ENCODE results near the gene TTLL10.
"Not testable (repeated sequence)": the region's sequence is repeated elsewhere in the genome, so short reads cannot be mapped to it uniquely, and the experiment has no call there.

TTLL10 gene

GRCh38 chr1:1189111-1189510 is 15.4 kb downstream of the TTLL10 start:
- no peak for DNase-seq (ENCODE audit: low read depth in 2 of 2)

DNA sequence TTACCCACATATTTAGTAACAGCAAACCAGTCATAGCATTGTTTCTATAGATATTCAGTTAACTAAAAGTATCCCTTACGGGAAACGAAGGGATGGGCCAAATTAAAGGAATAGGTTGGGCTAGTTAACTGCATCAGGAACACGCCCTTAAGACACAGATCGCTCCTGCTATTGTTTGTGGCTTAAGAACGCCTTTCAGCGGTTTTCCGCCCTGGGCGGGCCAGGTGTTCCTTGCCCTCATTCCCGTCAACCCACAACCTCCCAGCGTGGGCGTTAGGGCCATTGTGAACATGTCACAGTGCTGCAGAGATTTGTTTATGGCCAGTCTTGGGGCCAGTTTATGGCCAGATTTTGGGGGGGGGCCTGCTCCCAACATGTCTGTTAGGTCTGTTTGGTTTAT is 18.1 kb downstream of the TTLL10 start:
- DNase-seq (ENCODE audit: low read depth in 2 of 2) = no peak

- no peak for DNase-seq (ENCODE audit: low read depth in 2 of 2)
Measured at GRCh38 chr1:1194723-1195122, 21.0 kb downstream of the TTLL10 start.

GRCh38 chr1:1195726-1196125 is 22.0 kb downstream of the TTLL10 start:
- not testable (repeated sequence) for DNase-seq (ENCODE audit: low read depth in 2 of 2)

GRCh38 chr1:1196431-1197187 is 22.9 kb downstream of the TTLL10 start:
- DNase-seq (ENCODE audit: low read depth in 2 of 2) = no peak

DNA sequence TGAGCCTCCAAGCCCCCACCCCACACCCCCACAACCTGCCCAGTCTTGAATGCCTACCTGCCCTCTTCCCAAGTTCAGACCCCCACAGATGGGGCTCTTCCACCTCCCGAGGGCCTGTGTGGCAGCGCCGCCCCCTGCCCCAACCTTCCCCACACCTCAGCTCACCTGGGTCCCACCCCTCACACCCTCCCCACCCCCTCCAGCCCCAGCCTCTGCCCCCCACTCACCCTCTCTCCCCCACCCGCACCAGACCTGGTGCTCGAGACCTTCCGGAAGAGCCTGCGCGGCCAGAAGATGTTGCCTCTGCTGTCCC is 23.5 kb downstream of the TTLL10 start:
- no peak for DNase-seq (ENCODE audit: low read depth in 2 of 2)

GRCh38 chr1:1197551-1198422 is 24.1 kb downstream of the TTLL10 start:
- no peak for DNase-seq (ENCODE audit: low read depth in 2 of 2)

DNA sequence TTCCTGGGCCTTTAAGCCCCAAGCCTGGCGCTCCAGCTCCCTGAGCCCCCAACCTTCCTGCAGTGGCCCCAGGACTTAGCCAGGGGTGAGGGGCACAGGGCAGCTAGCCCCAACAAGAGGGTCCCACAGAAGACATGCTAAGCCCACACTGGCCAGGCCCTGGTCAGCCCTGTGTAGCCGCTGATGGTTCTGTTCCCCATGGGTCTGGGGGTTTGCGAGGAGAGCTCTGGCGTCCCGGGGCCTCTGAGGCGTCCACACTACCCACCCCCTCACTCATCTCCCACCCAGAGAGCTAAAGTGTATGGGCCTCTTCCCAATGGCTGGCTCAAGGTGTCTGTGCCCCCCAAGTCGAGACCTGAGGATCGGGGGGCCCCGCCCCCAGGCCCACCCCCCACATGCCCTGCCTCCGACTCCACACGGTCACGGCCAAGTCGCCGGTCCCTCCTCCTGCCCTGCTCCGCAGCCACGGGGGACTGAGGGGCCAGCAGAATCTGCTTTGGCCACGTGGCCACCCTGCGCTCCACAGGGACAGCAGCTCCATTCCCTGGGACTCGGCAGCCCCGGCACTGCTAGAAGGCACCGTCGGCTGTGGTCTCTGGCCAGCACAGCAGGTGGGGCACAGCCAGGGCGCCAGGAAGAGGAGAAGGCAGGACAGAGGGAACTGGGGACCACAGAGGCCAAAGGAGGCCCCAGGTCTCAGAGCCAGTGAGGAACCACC is 24.9 kb downstream of the TTLL10 start:
- no peak for DNase-seq (ENCODE audit: low read depth in 2 of 2)

DNA sequence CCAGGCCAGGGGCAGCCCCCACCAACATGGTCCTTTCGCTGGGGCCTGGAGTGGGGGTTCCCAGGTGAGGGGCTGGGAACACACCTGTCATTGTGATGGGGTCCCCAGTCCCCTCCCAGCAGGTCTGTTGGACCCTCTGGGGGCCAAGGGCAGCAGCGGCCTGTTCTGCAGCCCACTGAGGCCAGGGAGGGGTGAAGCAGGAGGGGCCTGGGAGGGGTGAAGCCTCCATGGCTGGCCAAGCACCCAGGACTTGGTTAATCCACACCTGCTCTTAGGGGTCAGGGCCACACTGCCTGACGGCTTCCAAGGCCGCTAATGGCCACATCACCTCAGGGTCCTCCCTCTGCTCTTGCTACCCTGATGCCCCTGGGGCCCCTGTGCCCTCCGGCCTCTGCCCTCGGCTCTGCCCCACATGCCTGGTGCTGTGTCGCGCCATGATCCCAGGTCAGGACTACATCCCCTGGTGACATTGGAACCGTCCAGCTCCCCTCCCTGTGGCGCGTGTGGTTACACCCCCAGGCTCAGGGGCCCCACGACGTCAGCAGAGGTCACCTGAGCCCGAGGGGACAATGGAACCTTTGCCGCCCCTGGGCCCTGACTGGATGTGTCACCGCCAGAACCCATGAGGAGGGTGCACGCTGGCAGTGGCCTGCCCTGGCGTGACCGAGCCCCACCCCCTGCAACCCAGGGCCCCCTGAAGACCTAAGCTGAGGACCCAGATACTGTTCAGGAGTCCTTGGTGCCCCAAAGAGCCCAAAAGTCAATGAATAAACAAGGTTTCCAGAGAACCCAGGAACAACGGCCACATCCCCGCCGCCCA is 25.7 kb downstream of the TTLL10 start:
- DNase-seq (ENCODE audit: low read depth in 2 of 2) = no peak

DNA sequence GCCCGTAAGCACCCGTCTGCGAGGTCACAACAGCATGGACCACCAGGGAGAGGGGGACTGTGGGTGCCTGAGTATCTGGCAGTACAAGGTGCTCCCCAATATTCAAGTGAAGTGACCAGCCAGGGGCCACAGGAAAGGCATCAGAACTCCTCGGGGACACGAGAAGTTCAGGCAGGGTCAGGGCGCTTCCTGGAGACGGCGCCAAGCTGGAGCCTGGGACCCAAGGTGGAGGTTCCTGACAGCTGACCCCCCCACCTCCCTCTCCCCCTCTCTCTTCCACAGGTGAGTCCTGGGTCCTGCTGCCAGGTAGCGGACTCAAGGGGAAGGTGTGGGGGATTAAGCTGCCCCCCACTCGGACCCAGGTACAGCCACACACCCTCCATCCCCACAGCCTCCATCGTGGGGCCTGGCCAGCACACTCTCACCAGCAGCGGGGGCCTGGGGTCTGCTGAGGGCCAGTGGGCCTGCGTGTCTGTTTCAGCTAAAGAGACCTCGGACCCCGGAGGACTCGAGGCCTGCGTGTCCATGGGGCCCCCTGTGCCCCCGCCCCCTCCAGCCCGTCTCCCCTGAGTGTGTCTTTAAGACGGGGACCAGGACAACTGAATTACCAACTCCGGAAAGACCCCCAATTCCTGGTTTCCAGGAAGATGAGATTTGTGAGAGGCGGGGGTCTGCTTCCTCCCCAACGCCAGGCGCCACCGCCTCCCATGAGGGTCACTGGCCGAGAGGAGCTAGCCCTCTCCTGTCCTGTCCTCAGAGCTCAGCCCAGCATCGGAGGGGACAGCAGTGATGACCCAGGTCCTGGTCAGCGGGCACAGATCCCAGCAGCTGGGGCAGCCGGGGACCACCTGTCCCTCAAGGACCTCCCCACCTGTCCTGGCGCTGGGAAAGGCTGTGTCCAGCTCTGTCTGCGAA is 26.5 kb downstream of the TTLL10 start:
- DNase-seq (ENCODE audit: low read depth in 2 of 2) = no peak

GRCh38 chr1:1200876-1201810 is 27.5 kb downstream of the TTLL10 start:
- peak; percentile 70 to 75 for DNase-seq (ENCODE audit: low read depth in 2 of 2)

GRCh38 chr1:1202831-1203560 is 29.3 kb downstream of the TTLL10 start:
- DNase-seq (ENCODE audit: low read depth in 2 of 2) = no peak

DNA sequence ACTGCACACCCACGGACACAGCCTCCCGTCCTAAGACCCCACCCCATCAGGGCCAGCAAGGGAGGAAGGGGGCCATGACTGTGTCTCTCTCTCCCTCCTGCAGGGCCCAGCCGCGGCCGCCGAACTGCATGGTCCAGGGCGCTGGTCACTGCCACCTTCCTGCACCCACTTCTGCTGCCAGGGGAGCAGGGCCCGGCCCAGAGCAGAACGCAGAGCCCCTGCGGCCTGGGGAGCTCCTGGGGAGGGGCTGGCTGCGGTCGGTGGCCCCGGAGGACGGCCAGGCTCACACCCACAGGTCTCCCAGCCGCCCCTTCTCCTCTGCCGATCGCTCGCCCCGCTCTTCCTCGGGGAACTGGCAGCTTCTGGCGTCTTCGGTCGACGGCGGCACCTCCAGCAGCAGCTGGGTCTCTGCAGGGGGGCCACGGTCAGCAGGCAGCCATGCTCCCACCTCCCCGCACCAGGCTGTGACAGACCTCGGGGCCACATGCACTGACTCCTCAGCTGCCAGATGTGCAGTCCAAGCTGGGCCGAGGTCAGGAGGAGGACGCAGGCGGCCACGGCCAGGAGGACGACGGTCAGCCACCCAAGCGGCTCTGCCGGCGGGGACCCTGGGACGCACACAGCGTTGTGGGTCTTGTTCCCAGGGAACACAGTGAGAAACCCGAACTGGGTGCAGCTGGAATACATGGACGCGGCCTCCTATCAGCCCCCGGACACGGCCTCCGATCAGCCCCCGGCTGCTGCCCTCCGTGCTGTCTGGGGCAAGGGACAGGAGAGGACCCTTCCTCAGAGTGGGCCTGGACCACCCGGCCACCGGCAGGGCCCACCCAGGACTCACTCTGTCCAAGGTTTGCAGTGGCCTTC is 30.1 kb downstream of the TTLL10 start:
- DNase-seq (ENCODE audit: low read depth in 2 of 2) = no peak

GRCh38 chr1:1204425-1204920 is 30.8 kb downstream of the TTLL10 start:
- no peak for DNase-seq (ENCODE audit: low read depth in 2 of 2)

DNA sequence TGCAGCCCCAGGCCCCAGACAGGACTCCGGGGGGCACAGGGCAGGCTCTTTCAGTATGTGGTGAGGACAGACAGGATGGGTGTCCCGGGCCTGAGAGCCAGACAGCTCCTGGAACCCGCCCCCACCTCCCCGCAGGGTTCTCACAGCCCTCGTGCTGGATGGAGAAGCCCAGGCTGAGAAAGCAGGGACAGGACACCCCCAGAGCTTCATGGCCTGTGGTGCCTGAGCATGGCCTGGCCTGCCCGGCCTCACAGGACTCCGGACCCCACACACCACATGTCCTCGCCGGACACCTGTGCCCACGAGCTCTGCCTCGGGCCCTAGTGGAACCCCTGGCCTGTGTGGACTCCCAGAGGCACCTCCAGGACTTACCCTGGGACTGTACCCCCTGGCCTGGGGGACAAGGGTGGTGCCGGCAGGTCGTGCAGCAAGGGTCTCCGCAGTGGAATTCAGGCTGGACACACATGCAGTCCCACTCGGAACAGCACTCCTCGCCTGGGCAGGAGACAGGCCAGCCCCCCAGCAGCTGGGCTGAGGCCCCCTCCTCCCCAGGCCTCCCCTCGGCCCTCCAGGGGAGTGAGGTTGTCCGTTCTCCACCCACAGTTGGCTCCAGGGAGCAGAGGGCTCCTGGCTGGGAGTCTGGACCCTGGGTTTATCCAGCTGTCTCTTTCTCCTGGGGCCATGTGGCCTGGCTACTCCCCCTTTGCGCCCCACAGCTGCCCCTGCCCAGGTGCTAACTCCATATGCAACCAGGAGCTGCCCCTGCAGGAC is 31.5 kb downstream of the TTLL10 start:
- no peak for DNase-seq (ENCODE audit: low read depth in 2 of 2)

DNA sequence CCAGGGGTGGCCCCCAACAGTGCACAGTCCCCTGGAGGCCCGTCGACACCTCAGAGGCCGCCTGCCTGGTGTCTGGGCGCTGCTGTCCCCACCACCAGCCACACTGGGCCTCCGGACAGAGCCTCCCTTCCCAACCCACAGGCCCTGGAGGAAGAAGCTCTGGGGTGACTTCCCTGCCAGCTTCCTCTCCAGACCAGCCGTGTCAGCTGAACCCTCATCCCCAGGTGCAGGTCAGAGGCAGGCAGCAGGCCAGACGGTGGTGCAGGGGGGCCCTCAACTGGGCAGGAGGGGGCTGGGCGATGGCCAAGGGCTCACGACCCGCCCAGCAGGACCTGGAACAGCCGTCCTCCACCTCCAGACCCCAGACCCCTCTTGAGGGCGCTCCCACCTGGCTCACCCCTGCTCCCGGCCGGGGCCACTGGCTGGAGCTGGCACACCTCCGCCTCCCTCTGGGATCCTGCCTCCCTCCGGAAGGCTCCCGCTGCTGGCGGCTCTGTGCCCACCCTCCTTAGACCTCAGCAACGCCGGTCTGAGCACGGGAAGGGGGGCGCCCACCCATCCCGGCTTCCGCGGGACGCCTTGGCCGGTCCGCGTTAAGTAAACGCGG is 32.2 kb downstream of the TTLL10 start:
- DNase-seq (ENCODE audit: low read depth in 2 of 2) = no peak

All from stimulated activated CD8-positive, alpha-beta memory T cell treated with anti-CD3 and anti-CD28 coated beads, Interleukin-7, amount 100 ng/mL, for 1 hour (primary cell).